ENCODE measurements around the gene NRCAM.

NRCAM gene

DNA sequence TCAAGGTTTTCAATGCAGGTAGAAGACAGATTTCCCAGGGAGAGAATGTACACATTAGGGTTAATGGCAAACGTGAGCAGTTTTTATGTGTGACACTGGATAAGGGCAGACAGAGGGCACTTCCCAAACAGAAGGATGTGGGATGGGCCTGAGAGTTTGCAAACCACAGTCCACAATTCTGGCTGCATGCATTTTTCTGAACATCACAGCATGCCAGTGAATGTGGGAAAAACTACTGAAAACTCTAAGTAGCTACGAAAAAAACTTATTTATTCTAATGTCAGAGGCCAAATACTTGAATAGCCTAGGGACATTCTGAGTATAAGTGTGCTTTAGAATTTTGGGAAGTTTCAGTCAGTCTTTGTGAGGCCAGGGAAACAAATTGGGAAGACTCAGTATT is 145.9 kb downstream of the NRCAM start:
- TF ChIP-seq, protein P1, sequence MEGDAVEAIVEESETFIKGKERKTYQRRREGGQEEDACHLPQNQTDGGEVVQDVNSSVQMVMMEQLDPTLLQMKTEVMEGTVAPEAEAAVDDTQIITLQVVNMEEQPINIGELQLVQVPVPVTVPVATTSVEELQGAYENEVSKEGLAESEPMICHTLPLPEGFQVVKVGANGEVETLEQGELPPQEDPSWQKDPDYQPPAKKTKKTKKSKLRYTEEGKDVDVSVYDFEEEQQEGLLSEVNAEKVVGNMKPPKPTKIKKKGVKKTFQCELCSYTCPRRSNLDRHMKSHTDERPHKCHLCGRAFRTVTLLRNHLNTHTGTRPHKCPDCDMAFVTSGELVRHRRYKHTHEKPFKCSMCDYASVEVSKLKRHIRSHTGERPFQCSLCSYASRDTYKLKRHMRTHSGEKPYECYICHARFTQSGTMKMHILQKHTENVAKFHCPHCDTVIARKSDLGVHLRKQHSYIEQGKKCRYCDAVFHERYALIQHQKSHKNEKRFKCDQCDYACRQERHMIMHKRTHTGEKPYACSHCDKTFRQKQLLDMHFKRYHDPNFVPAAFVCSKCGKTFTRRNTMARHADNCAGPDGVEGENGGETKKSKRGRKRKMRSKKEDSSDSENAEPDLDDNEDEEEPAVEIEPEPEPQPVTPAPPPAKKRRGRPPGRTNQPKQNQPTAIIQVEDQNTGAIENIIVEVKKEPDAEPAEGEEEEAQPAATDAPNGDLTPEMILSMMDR (conservative IDR thresholded peaks at IDR 0.05; ENCODE audit: low read length) = no peak
- no peak overlapping the region for H3K4me3 ChIP-seq (ENCODE audit: low read length)
- DNase-seq (ENCODE audit: low read depth) = peak; percentile 53

DNA sequence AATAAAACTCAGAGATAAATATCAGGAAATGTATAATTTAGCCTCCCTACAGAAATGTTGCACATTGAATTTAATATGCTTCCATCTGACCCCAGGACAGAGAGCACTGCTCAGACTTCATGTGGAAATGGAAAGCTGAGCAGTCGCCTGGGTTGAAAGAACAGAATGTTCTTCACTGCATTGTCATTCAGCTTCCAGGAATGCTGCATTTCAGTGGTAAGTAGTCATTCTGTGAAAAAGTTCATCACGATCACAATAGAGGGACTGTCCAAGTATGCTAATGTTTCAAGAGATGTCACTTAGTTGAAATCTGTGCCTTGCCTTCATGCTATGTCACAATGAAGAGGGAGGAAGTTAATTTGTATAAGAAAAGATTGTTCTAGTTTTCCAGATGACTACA is 147.3 kb downstream of the NRCAM start:
- peak; percentile 47 for DNase-seq (ENCODE audit: low read depth)
- TF ChIP-seq, protein P1 (conservative IDR thresholded peaks at IDR 0.05; ENCODE audit: low read length) = no peak

DNA sequence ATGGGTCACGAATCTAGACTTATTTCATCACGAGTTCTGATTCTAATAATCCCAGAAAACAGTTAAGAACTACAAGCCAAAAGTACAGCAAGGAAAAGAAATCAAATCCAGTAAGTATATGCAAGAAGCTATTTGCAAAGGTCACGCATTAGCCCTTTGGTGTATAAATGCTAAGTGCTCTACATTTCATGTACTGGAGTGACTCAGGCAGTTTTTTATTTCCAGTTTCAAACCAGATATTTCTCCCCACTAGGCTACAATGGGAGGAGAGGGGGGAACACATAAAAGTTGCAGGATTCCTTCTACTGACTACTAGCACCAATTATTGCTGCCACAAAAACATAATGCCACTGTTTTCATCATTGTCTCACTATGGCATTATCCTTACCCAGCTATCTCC is 148.0 kb downstream of the NRCAM start:
- TF ChIP-seq, protein P1 (conservative IDR thresholded peaks at IDR 0.05; ENCODE audit: low read length) = no peak
- no peak for DNase-seq (ENCODE audit: low read depth)
- H3K4me3 ChIP-seq (ENCODE audit: low read length) = no peak overlapping the region

More for the DNA sequence above, 147.3 kb downstream of the NRCAM start:
- H3K4me3 ChIP-seq (ENCODE audit: low read length) = no peak overlapping the region

DNA sequence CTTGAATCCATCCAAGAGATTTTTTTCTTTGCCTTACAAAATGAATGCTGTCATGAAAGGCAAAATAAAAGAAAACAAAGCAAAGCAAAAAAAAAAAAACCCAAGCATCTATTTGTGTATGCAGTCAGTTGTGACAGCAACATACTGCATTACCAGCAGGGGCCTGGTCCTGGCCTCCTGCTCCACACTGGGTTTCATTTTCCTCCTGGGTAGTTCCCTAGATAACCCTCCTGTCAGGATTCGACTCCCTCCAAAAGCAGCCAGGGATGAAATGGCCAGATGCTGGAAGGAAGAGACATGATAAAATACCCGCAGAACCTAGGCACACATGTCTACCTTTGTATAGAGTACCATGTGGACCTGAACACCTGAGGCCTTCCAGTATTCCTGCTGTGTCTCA is 148.6 kb downstream of the NRCAM start:
- no peak overlapping the region for H3K4me3 ChIP-seq (ENCODE audit: low read length)
- TF ChIP-seq, protein P1 (conservative IDR thresholded peaks at IDR 0.05; ENCODE audit: low read length) = no peak
- no peak for DNase-seq (ENCODE audit: low read depth)

DNA sequence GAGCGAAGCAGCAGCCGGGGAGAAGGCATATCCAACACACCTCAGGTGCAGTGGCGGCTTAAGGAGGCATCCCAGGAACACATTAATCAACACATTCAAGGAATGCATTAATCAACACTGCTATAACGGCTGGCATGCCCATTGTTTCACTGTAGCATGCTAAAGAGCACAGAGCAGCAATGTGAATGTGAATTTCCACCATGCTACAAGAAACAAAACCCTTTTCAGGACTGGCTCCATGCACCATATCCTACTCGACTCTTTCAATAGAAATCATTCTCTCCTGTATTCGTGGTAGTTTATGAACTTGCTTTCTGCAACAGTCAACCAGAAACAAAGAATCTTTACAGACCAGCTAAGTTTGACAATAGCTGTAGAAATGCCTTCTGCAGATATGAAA is 149.0 kb downstream of the NRCAM start:
- H3K4me3 ChIP-seq (ENCODE audit: low read length) = no peak overlapping the region
- no peak for DNase-seq (ENCODE audit: low read depth)
- TF ChIP-seq, protein P1 (conservative IDR thresholded peaks at IDR 0.05; ENCODE audit: low read length) = no peak

DNA sequence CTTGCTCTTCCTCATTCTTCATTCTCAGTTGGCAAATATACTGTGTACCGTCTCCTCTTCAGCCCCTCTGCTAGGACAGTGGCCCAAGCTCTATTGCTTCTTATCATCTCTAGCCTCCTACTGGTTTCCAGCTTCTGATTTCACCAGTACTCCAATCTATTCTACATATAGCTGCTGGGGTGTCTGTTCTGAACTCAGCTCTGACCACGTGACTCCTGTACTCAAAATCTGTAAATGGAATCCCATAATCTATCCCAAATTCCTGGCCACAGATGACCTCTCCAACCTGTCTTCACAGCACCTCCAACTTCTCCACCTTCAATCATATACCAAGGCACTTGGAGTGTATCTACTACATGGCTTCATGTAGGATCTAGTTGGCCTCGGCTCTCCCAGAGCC is 152.9 kb downstream of the NRCAM start:
- no peak for DNase-seq (ENCODE audit: low read depth)
- no peak overlapping the region for H3K4me3 ChIP-seq (ENCODE audit: low read length)
- TF ChIP-seq, protein P1 (conservative IDR thresholded peaks at IDR 0.05; ENCODE audit: low read length) = no peak

DNA sequence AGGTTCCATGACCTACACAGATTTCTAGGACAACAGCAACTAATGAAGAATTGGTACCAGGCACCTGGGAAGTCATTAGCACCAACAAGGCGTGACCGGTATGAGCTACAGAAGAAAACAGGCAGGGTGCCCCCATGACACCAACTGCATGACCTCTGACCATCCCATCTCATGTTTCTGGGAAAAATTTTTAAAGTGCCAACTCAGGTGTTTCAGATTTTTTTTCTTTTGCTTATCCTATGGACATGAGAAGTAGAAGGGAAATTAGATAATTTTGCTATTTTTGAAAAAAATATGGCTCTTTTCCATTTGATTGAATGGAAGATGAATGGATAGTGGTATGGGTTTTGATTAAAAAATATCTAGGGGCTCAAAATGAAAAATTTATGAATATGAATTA is 154.8 kb downstream of the NRCAM start:
- TF ChIP-seq, protein P1 (conservative IDR thresholded peaks at IDR 0.05; ENCODE audit: low read length) = no peak
- H3K4me3 ChIP-seq (ENCODE audit: low read length) = no peak overlapping the region
- DNase-seq (ENCODE audit: low read depth) = no peak
